GM18508 (cell line): Measurements from ENCODE around the gene SPX.

Source experiments
- ATAC-seq: cut with Tn5 transposase; IDR thresholded peaks from one replicate; pipeline ENCODE4 v1.9.1; 2021; ENCODE audit warnings: moderate number of reproducible peaks; ENCODE audit not compliant: insufficient read depth, unreplicated experiment

The SPX gene

GRCh38 chr12:21526053-21526452, at the start of gene SPX:
Gene SPX, plus strand, starts transcription at chr12:21526296. Its CDS starts 177 bp downstream, at chr12:21526473.
- no peak for ATAC-seq

- ATAC-seq = no peak
These were observed 49.1 kb upstream of the SPX start for GRCh38 chr12:21476949-21477348.

GRCh38 chr12:21478756-21479455, 47.2 kb upstream of the SPX start:
- ATAC-seq = no peak

- no peak for ATAC-seq
These were observed 42.6 kb upstream of the SPX start for GRCh38 chr12:21483531-21483930.

GRCh38 chr12:21485998-21486397, 40.1 kb upstream of the SPX start:
- ATAC-seq = no peak

GRCh38 chr12:21499765-21500164, 26.3 kb upstream of the SPX start:
- ATAC-seq = no peak

- no peak for ATAC-seq
These were observed 25.3 kb upstream of the SPX start for GRCh38 chr12:21500786-21501257.

GRCh38 chr12:21501258-21502163, 24.6 kb upstream of the SPX start, which contains the start of the genes GOLT1B and RECQL:
Gene GOLT1B, plus strand, starts transcription at chr12:21501789. Its CDS starts 135 bp downstream, at chr12:21501924.
Gene RECQL, minus strand, starts transcription at chr12:21501635. Its CDS starts 2,065 bp downstream, at chr12:21499570.
- ATAC-seq = peak; percentile 98

- no peak for ATAC-seq
These were observed 24.0 kb upstream of the SPX start for GRCh38 chr12:21502164-21502496.

GRCh38 chr12:21502872-21503271, 23.2 kb upstream of the SPX start:
- ATAC-seq = no peak

GRCh38 chr12:21505888-21506287, 20.2 kb upstream of the SPX start:
- ATAC-seq = no peak

- ATAC-seq = no peak
These were observed 18.2 kb upstream of the SPX start for GRCh38 chr12:21507849-21508248.

GRCh38 chr12:21509768-21510167, 16.3 kb upstream of the SPX start:
- peak; percentile 76 for ATAC-seq

GRCh38 chr12:21516281-21516680, 9.8 kb upstream of the SPX start:
- ATAC-seq = no peak

- no peak for ATAC-seq
These were observed 7.6 kb upstream of the SPX start for GRCh38 chr12:21518451-21518850.

GRCh38 chr12:21521541-21521940, 4.6 kb upstream of the SPX start:
- ATAC-seq = no peak

GRCh38 chr12:21523148-21523547, 2.9 kb upstream of the SPX start:
- ATAC-seq = no peak

GRCh38 chr12:21526721-21527345, 737 bp downstream of the SPX start:
- no peak for ATAC-seq

- peak; percentile 82 for ATAC-seq
These were observed 1.5 kb downstream of the SPX start for GRCh38 chr12:21527451-21528180.

- ATAC-seq = no peak
These were observed 2.9 kb downstream of the SPX start for GRCh38 chr12:21528953-21529352.
